GM23248 (cell line): ENCODE data around the gene SMYD4.
"Not testable (repeated sequence)": the region's sequence is repeated elsewhere in the genome, so short reads cannot be mapped to it uniquely, and the experiment has no call there.

Source experiments
- EZH2 ChIP-seq: fragments of 200-600 bp; sonication (generic); IDR thresholded peaks from 2 replicates; pipeline ENCODE4 v1.6.1; 2018; ENCODE audit warnings: antibody characterized with exemption, mild to moderate bottlenecking; ENCODE audit not compliant: insufficient read depth, poor library complexity, severe bottlenecking
- EZH2phosphoT487 ChIP-seq: fragments of 200-600 bp; sonication (generic); IDR thresholded peaks from 2 replicates; pipeline ENCODE4 v1.6.1; 2018; ENCODE audit warnings: antibody characterized with exemption, moderate library complexity, mild to moderate bottlenecking, low read depth; ENCODE audit not compliant: insufficient read depth

- not testable (repeated sequence) for TF ChIP-seq EZH2phosphoT487, EZH2
These were observed 26.8 kb upstream of the SMYD4 start for GRCh38 chr17:1856462-1856861.
